Endometrial microvascular endothelial cells (primary cell): ENCODE measurements around the gene KCNAB1. TPM values are rescaled to one million over a fixed set of nuclear protein-coding genes. Genes with fewer than 3 reads are reported as not detected.
"Not testable (repeated sequence)": the region's sequence is repeated elsewhere in the genome, so short reads cannot be mapped to it uniquely, and the experiment has no call there.

Source experiments
- in situ Hi-C: cut with HindIII; loops from 2 replicates; pipeline ENCODE4 v1.10.0; 2017; ENCODE audit warnings: low sequenced_read_pairs, low pct_unique_long_range_greater_than_20kb; ENCODE audit errors: inconsistent ontology term
- total RNA-seq: library from RNA; depleted of rRNA; stranded (reverse); fragments of >200 nt; gene quantifications from one replicate; pipeline ENCODE4 v1.2.3, GENCODE V29; 2015; ENCODE audit errors: inconsistent ontology term

KCNAB1 gene
- total RNA-seq, 1 donor from 2014 or later, result 14.3 TPM

DNA sequence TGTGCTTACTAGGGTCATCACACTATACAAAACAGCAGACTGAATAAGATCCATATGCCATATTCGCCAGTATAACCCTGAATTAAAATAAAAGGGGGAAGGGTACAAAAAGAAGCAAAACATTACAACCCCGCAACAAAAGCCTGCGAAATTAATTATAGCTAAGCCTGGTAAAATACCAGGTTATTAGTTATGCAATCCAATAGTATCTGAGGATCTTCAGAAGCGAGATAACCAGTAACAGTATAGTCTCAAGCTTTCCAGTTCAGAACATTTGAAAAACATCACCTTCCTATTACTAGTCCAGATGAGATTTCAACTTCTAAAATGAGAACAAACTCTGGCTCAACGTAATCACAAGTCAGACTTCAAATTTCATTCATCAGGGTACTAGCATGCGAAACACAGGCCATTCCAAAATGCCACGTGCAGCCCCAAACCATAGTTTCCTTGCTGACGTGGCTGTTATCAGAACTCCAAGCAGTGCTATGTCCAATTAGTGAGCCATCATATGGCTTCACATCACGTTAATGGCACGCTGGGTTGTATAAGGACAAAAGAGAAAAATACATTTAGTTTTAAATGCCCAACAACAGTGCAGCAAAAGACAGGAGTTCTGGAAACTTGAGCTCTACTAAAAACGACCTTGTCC is 433.5 kb downstream of the KCNAB1 start:
- in situ Hi-C loops, result no loop called here

DNA sequence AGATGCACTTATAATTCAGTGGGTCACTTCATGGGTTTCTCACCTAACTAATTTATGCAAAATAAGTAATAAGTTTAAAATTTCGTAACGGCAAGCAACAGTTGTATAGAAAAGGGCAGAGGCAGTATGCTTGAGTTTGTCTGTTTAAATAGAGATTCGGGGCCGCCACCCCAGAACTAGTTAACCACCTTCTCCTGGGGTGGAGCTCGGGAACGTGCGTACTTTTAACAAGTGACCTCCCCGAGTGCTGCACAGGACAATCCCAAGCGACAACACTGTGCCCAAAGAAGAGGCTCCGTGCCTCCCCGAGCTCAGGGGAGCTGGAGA is 434.1 kb downstream of the KCNAB1 start:
- in situ Hi-C loops, result no loop called here

DNA sequence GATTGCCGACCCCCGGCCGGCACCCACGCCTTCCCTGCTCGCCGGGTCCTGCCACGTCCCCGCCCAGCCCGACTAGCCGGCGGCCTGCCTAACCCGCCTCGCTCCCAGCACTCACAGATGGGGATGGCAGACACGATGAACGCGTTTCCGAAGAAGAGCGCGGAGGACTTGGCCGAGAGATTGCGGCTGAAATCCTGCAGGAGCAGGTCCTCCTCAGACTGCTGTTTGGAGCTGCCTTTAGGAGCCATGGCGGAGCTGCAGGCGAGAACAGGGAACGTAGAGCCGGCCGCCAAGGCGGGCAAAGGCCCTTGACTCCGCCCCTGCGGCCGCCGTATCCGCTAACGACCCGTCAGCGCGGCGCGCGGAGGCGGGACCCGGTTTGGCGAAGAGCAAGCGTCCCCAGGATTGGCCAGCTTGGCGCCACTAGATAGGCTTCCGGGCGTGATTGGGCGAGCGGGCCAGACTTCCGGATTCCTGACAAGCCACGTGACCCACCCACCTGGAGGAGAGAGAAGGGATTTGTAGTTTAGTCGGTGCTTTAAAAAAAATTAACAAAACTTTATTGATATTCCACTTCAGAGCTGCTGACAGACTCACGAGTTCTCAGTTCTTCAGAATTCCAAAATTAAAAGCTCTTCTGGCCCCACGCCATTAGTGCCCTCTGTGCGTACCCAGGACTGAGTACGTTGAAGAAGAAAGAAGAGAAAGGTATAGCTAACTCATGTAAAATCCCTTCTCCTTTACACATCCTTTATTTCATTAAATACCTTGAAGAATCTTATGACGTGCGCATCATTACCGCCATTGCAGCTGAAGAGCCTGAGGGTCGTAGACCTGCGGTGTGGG is 434.7 kb downstream of the KCNAB1 start, which contains the start of gene SSR3:
TSS of gene SSR3 (minus strand) at position 276 of the 846 bp plus-strand sequence. CDS start at position 248, 28 bp downstream.
- in situ Hi-C loops, result no loop called here

DNA sequence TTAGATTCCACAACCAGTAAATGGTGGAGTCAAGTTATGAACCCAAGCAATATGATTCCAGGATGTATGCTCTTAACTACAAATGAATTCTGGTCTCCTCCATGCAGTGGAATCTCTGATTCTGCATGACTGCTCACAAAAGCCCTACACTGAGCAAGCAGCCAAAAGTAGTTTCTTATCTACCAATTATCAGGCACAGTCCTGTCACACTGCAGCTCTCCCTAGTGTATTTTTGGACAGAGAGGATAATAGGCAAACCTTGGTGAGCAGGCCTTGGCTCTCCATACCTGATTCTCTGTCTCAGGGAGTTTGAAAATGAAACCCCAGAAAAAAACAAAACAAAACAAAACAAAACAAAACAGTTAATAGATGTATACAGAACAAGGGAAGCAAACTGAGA is 438.0 kb downstream of the KCNAB1 start:
- in situ Hi-C loops, result no loop called here

DNA sequence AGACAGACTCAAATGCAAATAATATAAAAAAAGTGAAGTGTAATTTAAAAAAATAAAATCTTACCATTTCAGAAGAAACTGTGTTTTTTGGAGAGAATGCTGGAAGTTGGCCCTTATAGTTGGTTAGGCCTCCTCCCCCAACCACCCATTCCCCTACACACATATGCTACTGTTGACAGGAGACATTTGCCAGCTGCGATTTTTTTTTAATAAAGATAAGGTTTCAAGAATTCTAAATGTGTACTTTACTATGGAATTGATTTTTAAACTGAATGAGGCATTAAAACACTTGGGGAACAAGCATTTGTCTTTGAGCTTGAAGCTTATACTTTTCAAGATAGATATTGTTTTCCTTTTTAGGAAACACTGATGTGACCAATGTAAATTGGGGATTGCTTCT is 438.9 kb downstream of the KCNAB1 start:
- in situ Hi-C loops, result no loop called here

DNA sequence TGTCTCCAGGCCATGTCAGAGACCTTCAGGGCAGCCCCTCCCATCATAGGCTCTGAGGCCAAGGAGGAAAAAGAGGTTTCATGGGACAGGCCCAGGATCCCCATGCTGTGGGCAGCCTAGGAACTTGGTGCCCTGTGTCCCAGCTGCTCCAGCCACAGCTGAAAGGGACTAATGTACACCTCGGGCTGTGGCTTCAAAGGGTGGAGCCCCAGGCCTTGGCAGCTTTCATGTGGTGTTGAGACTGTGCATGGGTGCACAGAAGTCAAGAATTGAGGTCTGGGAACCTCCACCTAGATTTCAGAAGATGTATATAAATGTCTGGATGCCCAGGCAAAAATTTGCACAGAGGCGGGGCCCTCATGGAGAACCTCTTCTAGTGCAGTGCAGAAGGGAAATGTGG is 441.2 kb downstream of the KCNAB1 start:
- in situ Hi-C loops, result no loop called here

DNA sequence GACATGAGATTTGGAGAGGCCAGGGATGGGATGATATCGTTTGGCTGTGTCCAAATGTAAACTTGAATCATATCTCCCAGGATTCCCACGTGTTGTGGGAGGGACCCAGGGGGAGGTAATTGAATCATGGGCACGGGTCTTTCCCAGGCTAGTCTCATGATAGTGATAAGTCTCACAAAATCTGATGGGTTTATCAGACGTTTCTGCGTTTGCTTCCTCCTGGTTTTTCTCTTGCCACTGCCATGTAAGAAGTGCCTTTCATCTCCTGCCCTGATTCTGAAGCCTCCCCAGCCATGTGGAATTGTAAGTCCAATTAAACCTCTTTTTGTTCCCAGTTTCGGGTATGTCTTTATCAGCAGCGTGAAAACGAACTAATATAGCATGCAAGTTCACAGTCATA is 442.1 kb downstream of the KCNAB1 start:
- in situ Hi-C loops, result not testable (repeated sequence)

DNA sequence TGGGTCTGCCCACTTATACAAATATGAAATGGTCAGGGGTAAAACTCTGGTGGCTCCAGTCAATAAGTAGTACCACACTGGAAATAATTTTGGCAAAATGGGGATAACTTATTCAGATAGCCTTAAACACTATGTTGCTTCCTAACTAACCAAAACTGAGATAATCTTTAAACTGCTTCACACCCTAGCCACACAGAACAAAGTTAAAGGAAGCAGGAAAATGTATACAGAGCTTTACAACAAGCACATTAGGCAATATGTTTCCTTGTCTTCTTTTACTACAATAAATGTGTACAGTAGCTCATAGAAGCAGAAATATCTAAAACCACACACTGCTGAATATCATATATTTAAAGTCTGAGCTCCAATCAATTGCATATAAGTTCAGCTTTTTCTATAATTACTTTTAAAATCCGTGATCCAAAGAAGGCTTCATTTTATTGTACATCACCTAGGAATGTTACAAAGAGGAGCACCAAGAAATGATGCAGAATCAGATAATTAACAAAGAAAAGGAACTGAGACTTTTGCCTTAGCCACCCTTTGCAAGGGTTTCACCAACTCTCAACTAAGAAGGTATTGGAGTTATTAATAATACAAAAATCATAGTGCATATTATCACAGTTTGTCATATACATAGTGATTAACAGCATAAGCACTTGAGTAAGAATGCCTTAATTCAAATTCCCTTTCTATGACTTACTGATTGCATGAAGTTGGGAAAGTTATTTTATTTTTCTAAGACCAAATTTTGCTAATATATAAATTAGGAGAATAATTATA is 443.7 kb downstream of the KCNAB1 start:
- in situ Hi-C loops, result no loop called here

DNA sequence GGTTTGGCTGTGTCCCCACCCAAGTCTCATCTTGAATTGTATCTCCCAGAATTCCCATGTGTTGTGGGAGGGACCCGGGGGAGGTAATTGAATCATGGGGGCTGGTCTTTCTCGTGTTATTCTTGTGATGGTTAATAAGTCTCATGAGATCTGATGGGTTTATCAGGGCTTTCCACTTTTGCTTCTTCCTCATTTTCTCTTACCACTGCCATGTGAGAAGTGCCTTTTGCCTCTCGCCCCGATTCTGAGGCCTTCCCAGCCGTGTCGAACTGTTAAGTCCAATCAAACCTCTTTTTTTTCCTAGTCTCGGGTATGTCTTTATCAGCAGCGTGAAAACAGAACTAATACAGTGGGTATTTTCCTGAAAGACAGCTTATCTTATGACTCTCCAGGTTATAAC is 448.6 kb downstream of the KCNAB1 start:
- in situ Hi-C loops, result not testable (repeated sequence)

DNA sequence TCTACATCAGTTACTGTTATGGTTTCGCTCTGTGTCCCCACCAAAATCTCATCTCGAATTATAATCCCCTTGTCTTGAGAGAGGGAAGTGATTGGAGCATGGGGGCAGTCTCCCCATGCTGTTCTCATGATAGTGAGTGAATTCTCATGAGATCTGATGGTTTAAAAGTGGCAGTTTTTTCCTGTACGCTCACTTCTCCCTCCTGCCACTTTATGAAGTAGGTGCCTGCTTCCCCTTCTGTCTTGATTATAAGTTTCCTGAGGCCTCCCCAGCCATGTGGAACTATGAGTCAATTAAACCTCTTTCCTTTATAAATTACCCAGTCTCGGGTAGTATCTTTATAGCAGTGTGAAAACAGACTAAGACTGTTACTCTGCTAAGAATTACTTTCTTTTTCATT is 449.5 kb downstream of the KCNAB1 start:
- in situ Hi-C loops, result not testable (repeated sequence)

DNA sequence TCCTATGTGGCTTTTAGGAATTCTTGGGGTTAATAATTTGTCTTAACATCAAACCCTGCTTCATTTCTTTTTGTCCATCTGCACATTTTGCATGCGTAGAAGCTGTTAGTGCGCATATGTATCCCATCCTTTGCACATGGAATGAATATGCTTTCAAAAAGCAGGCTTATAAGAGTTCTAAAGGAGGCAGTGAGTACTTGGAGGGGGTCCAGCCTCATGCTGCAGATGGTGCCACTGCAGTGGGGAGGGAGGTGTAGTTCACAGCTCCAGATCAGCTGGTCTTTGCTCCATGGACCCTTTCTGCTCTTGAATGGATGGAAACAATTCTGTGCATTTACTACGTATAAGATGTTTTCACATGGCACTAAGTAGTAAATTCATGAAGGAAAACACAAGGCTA is 455.3 kb downstream of the KCNAB1 start:
- in situ Hi-C loops, result no loop called here

DNA sequence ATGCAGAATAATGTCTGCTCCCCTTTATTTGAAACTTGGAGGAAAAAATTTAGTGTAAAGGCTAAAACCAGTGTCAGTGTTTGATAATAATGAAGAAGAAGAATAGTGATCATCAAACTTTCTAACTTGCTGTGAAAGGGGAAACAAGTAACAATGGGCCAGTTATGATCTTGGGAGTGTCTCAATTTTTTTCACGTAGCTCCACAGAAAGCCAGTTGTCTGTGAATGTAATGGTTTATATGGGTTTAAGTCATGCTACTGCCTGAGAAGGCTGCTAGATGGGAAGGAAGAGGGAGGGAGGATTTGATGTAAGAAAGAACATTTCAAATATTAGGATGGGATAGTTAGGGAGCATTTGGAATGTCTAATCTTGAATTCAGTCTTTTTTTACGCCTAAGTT is 455.7 kb downstream of the KCNAB1 start:
- in situ Hi-C loops, result no loop called here

DNA sequence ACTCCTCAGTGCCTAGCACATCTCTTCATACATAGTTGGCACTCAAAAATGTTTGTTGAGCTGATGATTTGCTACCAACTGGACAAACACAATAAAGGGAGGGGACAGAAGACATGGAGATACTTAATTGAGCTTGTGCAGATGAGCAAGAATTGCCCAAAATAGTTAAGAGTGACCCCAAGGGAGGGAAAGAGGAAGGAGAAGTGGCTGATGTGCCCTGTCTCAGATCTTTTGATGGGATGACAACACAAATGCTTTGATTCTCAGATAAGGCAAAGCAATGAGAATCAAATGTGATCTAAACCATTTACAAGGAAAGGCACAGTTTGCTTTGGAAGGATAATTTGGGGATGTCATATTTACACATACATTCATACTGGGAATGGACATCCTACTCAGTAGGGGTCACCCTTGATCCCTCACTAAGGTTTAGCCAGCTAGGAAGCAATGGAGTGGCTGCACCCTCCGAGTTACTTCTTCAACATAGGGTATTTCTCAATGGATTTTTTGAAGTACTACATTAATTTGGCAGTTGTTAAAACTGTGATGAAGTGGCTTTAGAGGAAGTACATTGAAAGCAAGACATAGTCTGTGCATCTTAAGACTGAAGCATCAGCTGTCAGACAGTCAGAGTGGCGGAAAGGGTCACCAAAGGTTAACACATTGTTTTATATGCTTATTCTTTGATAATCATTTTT is 456.4 kb downstream of the KCNAB1 start:
- in situ Hi-C loops, result no loop called here

DNA sequence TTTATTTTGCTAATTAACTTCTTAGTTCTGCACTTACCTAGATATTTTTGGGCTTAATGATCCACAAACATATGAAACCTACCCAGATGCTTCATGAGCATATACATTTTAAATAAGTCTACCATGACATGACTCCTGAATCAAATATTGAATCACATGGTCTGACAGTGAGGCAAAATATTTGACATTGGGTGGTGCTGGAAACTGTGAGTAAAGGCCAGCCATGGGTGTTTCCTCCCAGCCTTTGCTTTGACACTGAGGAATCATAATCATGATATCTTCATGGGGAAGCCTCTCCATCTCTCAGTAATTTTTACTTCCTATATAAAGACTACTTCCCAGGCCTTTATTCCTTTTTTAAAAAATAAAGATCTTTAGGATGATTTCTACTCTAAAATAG is 457.4 kb downstream of the KCNAB1 start:
- in situ Hi-C loops, result no loop called here

DNA sequence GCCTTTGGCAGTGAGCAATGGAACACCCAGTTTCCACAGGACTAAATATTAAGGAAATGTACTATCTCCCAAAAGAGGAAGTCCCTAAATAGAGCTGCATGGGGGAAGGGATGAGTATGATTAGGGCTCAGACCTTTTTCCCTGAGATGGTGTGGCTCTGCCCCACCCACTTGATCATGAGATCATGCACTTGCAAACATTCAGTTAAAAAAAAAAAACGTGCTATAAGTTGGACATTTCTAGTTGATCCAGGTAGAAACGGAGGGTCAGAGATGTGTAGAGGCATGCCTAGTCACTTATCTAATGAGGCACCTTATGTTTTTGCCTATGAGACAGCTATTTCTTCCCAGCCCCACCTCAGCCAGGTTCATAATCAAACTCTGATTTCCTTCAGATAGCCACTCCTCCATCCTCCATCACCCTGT is 459.1 kb downstream of the KCNAB1 start:
- in situ Hi-C loops, result no loop called here

DNA sequence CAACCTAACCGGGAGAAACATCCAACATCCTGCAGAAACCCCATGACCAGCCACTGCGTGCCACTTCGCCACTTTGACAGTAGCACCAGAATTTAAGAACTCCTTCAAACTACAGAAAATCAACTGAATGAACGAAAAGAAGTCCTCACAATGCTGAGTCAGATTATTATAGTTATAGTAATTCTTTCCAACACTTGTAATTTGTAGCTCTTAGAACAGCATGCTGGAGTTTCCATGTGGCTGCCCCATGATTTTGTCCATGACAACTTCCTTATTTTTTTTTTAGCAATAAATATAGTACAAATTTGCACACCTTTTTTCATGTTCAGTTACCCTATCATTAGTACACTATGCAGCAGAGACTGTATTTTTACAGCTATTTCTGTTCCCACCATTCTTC is 460.7 kb downstream of the KCNAB1 start:
- in situ Hi-C loops, result no loop called here

DNA sequence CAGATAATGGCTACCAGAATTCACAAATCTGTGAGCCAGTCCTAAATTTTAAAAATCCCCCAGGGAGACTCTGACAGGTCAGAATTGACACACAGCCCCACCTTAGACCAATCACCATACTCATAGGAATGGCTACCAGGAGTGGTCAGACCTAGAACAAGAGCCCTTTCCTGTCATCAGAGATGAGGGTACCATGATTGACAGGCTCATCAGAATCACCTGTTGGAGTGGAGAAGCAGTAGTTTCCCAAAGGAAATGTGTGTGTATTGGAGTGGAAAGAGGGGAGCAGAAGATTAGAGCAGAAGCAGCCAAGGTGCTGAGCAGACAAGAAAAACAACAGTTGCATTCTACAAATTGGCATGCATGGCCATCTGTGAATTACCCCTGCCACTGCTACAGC is 461.6 kb downstream of the KCNAB1 start:
- in situ Hi-C loops, result no loop called here

DNA sequence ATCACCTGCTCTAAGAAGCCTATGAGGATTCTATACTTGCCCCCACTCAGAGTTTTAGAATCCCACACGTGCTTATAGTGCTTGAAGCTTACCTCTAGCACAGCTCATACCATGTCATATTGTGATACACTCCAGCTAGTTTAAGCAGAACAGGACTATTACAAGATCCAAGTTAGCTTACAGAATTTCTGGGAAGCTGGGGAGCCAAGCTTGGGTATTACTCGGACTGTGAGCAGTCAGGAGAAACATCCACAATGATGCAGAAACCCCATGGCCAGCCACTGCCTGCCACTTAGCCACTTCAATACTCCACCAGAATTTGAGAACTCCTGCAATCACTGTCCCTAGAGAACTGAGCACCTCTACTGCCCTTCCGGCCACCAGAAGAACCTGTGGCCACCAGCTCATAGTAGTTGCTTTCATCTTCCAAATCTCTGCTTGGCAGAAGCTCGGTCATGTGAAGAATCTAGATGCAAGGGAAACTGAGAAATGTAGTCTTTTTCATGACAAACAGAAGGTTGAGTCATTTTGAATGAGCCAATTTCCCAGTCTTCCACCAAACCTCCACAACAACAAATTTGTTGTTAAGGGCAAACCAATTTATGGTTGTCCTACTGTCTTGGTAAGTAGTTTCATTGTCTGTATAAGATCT is 462.3 kb downstream of the KCNAB1 start:
- in situ Hi-C loops, result no loop called here

DNA sequence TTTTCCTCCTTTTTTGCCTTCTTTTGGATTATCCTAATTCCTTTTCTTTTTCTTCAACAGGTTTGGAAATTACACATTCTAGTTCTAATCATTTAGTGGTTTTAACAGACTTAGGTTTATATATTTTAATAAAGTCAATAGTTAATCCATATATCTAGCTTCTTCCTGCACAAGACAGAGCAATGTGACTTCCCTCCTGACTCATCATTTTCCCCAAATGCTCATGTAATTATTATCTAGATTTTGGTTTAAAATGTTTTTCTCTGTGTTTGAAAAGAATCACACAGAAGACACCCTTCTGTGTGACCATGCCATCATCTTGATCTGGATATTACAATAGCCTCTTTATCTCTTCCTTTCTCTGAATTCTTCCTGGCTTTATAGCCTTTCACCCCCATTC is 463.1 kb downstream of the KCNAB1 start:
- in situ Hi-C loops, result no loop called here
